ENCODE data around the gene PTRH1.
"Not testable (repeated sequence)": the region's sequence is repeated elsewhere in the genome, so short reads cannot be mapped to it uniquely, and the experiment has no call there.

Gene PTRH1

DNA sequence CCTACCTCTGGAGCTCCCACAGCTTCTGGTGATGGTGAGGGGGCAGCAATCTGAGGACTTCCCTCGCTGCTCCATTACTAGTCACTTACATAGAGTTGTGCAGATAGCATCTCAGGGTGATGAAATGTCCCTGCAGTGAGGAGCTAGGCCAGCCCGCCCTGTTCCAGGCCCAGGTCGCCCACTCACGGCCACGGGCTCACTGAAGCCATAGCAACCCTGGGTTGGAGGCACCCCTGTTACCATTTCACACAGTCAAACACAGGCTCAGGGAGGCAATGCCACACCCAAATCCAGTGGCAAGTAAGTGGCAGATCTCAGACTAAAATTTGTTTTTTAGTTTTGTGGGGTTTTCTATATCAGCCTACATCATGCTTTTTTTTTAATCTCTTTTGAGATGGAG is 43.4 kb upstream of the PTRH1 start:
- TF ChIP-seq, protein P1, sequence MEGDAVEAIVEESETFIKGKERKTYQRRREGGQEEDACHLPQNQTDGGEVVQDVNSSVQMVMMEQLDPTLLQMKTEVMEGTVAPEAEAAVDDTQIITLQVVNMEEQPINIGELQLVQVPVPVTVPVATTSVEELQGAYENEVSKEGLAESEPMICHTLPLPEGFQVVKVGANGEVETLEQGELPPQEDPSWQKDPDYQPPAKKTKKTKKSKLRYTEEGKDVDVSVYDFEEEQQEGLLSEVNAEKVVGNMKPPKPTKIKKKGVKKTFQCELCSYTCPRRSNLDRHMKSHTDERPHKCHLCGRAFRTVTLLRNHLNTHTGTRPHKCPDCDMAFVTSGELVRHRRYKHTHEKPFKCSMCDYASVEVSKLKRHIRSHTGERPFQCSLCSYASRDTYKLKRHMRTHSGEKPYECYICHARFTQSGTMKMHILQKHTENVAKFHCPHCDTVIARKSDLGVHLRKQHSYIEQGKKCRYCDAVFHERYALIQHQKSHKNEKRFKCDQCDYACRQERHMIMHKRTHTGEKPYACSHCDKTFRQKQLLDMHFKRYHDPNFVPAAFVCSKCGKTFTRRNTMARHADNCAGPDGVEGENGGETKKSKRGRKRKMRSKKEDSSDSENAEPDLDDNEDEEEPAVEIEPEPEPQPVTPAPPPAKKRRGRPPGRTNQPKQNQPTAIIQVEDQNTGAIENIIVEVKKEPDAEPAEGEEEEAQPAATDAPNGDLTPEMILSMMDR (IDR thresholded peaks at IDR 0.05), result no peak
- Histone ChIP-seq H3K36me3 (peaks cover 76% of the 10 kb centered on the region), H3K9me3 (no peaks in the 10 kb centered on the region), H3K4me3 (ENCODE audit: low read depth in 1 of 2, low read length in 1 of 2) (no peak overlapping the region), H3K4me1 (ENCODE audit: control insufficient read depth in 1 of 2, insufficient read depth in 1 of 2, low read depth in 1 of 2, low read length in 1 of 2) (peaks cover 21 to 22% of the 10 kb centered on the region in 2 experiments), H3K27me3 (no peaks in the 10 kb centered on the region), H3K27ac (no peak overlapping the region)

DNA sequence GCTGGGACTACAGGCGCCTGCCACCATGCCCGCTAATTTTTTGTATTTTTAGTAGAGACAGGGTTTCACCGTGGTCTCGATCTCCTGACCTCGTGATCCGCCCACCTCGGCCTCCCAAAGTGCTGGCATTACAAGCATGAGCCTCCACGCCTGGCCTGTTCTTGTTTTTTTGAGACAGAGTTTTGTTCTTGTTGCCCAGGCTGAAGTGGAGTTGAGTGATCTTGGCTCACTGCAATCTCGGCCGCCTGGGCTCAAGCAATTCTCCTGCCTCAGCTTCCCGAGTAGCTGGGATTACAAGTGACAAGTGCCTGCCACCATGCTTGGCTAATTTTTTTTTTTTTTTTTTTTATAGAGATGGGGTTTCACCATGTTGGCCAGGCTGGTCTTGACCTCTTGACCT is 41.3 kb upstream of the PTRH1 start:
- H3K9me3 ChIP-seq; H3K27ac ChIP-seq; H3K27me3 ChIP-seq; H3K4me1 ChIP-seq (ENCODE audit: control insufficient read depth in 1 of 2, insufficient read depth in 1 of 2, low read depth in 1 of 2, low read length in 1 of 2); H3K4me3 ChIP-seq (ENCODE audit: low read depth in 1 of 2, low read length in 1 of 2): not testable (repeated sequence)
- H3K36me3 ChIP-seq, result peaks cover 89% of the 10 kb centered on the region

DNA sequence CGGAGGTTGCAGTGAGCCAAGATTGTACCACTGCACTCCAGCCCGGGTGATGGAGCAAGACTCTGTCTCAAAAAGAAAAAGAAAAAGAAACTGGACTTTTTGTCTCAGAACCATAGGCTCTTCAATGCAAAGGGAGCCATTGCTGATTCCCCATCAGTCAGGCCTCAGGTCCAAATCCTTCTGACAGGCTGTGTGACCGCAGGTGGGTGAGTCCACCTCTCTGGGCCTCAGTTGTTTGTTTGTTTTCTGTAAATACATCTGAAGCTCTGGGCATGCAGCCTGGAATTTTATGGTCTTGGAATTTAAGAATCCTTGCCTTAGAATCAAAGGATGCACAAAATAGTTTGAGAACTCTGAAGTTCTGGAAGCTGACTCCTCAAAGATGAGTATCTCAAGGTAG is 40.8 kb upstream of the PTRH1 start:
- Histone ChIP-seq H3K27ac (no peak overlapping the region), H3K4me1 (ENCODE audit: control insufficient read depth in 1 of 2, insufficient read depth in 1 of 2, low read depth in 1 of 2, low read length in 1 of 2) (no peaks in the 10 kb centered on the region), H3K9me3 (no peaks in the 10 kb centered on the region), H3K27me3 (no peaks in the 10 kb centered on the region), H3K36me3 (peaks cover 89% of the 10 kb centered on the region), H3K4me3 (ENCODE audit: low read depth in 1 of 2, low read length in 1 of 2) (no peak overlapping the region)
- TF ChIP-seq, protein P1 (IDR thresholded peaks at IDR 0.05), result no peak

DNA sequence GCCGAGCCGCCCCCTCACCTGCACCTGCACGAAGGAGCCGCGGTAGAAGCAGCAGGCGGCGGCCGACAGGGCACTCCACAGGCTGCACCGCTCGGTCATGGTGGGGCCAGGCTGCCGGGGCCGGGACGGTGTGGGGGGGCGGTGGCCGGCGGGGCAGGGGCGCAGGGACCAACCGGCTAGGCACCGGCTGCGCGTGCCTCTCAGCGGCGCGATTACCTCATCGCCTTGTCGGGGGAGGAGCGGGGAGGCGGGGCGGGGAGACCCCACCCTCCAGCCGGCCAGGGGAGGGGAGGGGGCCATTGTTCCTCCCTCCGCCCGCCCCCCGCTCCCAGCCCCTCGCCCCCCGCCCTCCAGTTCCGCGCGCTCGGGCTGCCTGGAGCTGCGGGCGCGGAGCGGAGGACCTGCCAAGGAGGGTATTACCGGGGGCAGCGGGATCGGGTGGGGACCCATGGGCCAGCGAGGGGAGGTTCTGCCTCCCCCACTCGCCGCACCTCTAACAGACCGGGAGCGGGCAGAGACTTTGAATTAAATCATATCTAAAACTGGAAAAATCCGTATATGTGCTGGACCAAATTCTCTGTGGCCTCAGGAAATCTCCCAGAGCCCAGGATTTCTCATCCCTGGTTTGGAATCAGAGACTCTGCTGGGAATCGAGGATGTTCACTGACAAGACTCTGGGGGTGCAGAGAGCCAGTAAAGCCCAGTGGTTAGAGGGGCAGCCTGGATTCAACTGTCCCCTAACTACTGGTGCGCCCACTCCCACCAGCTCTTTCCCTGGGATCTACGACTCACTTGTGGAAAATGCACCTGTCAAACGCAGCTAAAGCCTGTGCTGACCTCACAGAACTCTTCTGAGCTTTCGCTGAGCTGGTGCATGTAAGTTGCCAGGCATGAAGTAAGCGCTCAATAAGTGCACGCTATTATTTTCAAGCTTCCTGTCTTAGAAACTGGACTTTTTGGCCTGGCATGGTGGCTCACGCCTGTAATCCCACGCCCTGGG is 39.9 kb upstream of the PTRH1 start:
- H3K27ac ChIP-seq, result no peak overlapping the region
- H3K4me1 ChIP-seq (ENCODE audit: control insufficient read depth in 1 of 2, insufficient read depth in 1 of 2, low read depth in 1 of 2, low read length in 1 of 2), result no peaks in the 10 kb centered on the region
- H3K9me3 ChIP-seq, result no peaks in the 10 kb centered on the region
- no peak overlapping the region for H3K4me3 ChIP-seq (ENCODE audit: low read depth in 1 of 2, low read length in 1 of 2)
- H3K36me3 ChIP-seq, result peaks cover 89% of the 10 kb centered on the region
- TF ChIP-seq, protein P1 (IDR thresholded peaks at IDR 0.05), result no peak
- H3K27me3 ChIP-seq, result no peaks in the 10 kb centered on the region

DNA sequence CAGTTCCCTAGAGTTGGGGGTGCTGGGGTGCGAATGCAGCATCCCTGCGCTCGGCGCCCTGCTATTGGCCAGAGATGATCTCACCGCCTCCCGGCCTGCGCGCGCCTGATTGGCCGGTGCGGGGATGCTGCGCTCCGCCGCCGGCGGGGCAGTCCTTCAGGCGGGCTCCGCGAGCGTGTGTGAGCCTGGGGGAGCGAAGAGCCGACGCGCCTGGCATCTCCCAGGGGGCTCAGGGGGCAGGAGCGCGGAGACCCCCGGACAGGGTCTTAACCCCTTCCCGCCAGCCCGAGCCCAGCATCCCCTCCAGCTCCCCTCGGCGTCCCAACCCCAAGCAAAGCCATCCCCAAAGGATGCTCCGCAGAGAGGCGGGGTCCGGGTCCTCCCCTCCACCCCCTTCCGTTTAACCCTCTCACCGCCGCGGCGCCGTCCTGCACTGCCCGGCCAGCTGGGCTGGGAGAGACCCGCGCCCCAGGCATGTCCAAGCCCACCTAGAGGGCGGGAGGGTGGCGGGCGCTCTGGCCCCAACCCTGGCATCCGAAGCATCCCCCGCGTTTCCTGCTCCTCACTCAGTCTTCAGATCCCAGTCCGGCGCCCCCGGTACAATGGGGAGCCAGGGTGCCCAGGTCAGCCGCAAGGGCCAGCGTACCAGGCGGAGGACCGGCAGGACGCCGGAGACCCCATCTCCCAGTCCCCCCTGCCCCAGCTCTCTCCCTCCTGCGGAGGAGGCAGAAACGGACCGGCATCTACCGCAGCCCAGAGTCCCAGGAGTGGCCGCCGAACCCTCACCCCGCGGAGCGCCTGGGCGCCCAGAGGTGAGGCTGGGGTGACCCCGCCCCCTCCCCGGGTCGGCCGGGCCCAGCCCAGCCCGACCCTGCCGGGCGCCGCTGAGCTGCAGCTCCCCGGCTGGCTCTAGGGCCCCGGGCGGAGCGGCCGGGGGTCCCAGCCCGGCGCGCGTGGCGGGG is 38.9 kb upstream of the PTRH1 start:
- no peaks in the 10 kb centered on the region for H3K27me3 ChIP-seq
- no peaks in the 10 kb centered on the region for H3K9me3 ChIP-seq
- H3K4me1 ChIP-seq (ENCODE audit: control insufficient read depth in 1 of 2, insufficient read depth in 1 of 2, low read depth in 1 of 2, low read length in 1 of 2), result peaks cover 6% of the 10 kb centered on the region in 2 experiments
- H3K4me3 ChIP-seq (ENCODE audit: low read depth in 1 of 2, low read length in 1 of 2), result no peak overlapping the region
- H3K27ac ChIP-seq, result no peak overlapping the region
- peaks cover 89% of the 10 kb centered on the region for H3K36me3 ChIP-seq
- TF ChIP-seq, protein P1 (IDR thresholded peaks at IDR 0.05), result no peak

All from neutrophil (primary cell).